ENCODE results near the gene DAG1. TPM values are rescaled to one million over a fixed set of nuclear protein-coding genes. Genes with fewer than 3 reads are reported as not detected.

DAG1 gene
- total RNA-seq, 1 experiment from 2014 or later = 93.0 TPM

DNA sequence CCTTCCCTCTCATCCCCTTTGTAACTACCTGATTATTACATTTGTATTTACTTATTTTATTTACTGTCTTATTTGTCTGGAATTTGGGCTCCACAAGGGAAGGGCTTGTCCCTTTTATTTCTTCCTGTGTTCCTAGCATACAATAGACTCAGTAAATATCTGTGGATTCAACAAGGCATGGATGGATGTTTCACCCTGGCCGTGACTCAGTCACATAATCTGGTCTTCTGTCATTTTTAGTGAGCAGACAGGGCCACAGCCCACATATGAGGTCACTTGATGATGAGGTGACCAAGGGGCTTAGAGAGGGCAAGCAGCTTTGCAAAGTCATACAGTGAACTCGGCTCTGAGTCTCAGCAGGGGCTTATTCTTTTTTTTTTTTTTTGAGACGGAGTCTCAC, 7.8 kb upstream of the DAG1 start:
- H3K9me3 ChIP-seq (ENCODE audit: control insufficient read depth, low read depth, low read length) = no peaks in the 10 kb centered on the region
- H4K8ac ChIP-seq (replicated peaks; ENCODE audit: insufficient read length, low read depth, low read length) = no peak overlapping the region
- peak overlapping the region; percentile 27 for H3K27ac ChIP-seq (ENCODE audit: insufficient read length, low read depth, low read length)
- Mint-ChIP-seq H3K36me3 (ENCODE audit: insufficient read depth in 1 of 3, low read depth in 3 of 3) (no peaks in the 10 kb centered on the region), H3K4me1 (peaks cover 47 to 48% of the 10 kb centered on the region in 2 experiments), H3K4me3 (peak overlapping the region in 1 of 2 experiments; percentile 57; a peak in 2 of 5 replicates), H3K27me3 (ENCODE audit: low read depth) (no peaks in the 10 kb centered on the region), H3K9me3 (no peaks in the 10 kb centered on the region), H3K27ac (peak overlapping the region; percentile 89 to 98 (median 98))
- no peak overlapping the region for H2AFZ ChIP-seq (ENCODE audit: low read length)
- no peaks in the 10 kb centered on the region for H3K23me2 ChIP-seq (ENCODE audit: insufficient read length, low read depth, low read length, poor library complexity, severe bottlenecking)
- no peak overlapping the region for H3K23ac ChIP-seq (ENCODE audit: insufficient read length, low read depth, low read length)
- H2BK5ac ChIP-seq (ENCODE audit: insufficient read length, low read length) = no peak overlapping the region
- H4K91ac ChIP-seq (ENCODE audit: insufficient read length, low read depth, low read length) = no peak overlapping the region
- peak overlapping the region; percentile 26 for H3T11ph ChIP-seq (ENCODE audit: low read length)
- no peak overlapping the region for H4K5ac ChIP-seq (ENCODE audit: insufficient read length, low read depth, low read length)
- no peak overlapping the region for H2AK5ac ChIP-seq (ENCODE audit: insufficient read length, low read length)
- WGBS (ENCODE audit: extremely low coverage, insufficient read length, low lambda C conversion rate) = no CpG with 5 or more reads among the region's 3 CpGs
- H3K79me2 ChIP-seq (ENCODE audit: insufficient read depth, low read length) = no peaks in the 10 kb centered on the region
- no peak overlapping the region for H2BK12ac ChIP-seq (ENCODE audit: insufficient read length, low read depth, low read length)
- H2BK20ac ChIP-seq (ENCODE audit: low read depth, low read length, poor library complexity, severe bottlenecking) = peak overlapping the region; percentile 46
- no peak overlapping the region for H2BK15ac ChIP-seq (ENCODE audit: low read depth, low read length)
- no peak overlapping the region; the same call in 1 of the 2 replicates for H3K4ac ChIP-seq (ENCODE audit: low read depth, low read length)
- 0 out of 2 replicates have a peak overlapping the region, but pooled peaks have one; percentile 18 for H3K14ac ChIP-seq (ENCODE audit: insufficient read depth, low read length)
- H3K9ac ChIP-seq (ENCODE audit: extremely low read depth, insufficient read length, low read length) = no peak overlapping the region
- no peaks in the 10 kb centered on the region for H4K20me1 ChIP-seq (ENCODE audit: control insufficient read depth, insufficient read depth, insufficient read length)
- peak overlapping the region; percentile 40 for H3K18ac ChIP-seq (ENCODE audit: insufficient read length, low read depth, low read length)
- TF ChIP-seq CTCF (conservative IDR thresholded peaks at IDR 0.05) = no peak
- H3K79me1 ChIP-seq (ENCODE audit: insufficient read depth, low read depth, low read length, poor library complexity, severe bottlenecking) = no peaks in the 10 kb centered on the region
- H3K56ac ChIP-seq (ENCODE audit: insufficient read length, low read depth, low read length) = no peak overlapping the region
- no peak for DNase-seq
- peaks cover 16% of the 10 kb centered on the region for H3K4me1 ChIP-seq (ENCODE audit: insufficient read depth, low read length)
- H3K4me2 ChIP-seq (ENCODE audit: insufficient read depth, insufficient read length, low read length) = no peak overlapping the region
- H2BK120ac ChIP-seq (ENCODE audit: low read depth, low read length, poor library complexity, severe bottlenecking) = no peak overlapping the region
- H3K27me3 ChIP-seq (ENCODE audit: insufficient read depth, low read length) = no peaks in the 10 kb centered on the region

Measured in H9 (cell line).